Midbrain (tissue), 1 donor: ENCODE data around the gene SEMA5B.

Experiments
- DNase-seq: peaks from one replicate; lab custom pipeline; 2025; lab: John Stamatoyannopoulos, UW

The SEMA5B gene, protein sequence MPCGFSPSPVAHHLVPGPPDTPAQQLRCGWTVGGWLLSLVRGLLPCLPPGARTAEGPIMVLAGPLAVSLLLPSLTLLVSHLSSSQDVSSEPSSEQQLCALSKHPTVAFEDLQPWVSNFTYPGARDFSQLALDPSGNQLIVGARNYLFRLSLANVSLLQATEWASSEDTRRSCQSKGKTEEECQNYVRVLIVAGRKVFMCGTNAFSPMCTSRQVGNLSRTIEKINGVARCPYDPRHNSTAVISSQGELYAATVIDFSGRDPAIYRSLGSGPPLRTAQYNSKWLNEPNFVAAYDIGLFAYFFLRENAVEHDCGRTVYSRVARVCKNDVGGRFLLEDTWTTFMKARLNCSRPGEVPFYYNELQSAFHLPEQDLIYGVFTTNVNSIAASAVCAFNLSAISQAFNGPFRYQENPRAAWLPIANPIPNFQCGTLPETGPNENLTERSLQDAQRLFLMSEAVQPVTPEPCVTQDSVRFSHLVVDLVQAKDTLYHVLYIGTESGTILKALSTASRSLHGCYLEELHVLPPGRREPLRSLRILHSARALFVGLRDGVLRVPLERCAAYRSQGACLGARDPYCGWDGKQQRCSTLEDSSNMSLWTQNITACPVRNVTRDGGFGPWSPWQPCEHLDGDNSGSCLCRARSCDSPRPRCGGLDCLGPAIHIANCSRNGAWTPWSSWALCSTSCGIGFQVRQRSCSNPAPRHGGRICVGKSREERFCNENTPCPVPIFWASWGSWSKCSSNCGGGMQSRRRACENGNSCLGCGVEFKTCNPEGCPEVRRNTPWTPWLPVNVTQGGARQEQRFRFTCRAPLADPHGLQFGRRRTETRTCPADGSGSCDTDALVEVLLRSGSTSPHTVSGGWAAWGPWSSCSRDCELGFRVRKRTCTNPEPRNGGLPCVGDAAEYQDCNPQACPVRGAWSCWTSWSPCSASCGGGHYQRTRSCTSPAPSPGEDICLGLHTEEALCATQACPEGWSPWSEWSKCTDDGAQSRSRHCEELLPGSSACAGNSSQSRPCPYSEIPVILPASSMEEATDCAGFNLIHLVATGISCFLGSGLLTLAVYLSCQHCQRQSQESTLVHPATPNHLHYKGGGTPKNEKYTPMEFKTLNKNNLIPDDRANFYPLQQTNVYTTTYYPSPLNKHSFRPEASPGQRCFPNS

GRCh38 chr3:123027292-123028232 lies at the start of gene SEMA5B:
Gene SEMA5B, minus strand, starts transcription at chr3:123027763. Its CDS starts 66,500 bp downstream, at chr3:122961263.
- DNase-seq: peak; percentile 35

GRCh38 chr3:123076496-123077418 lies 49.2 kb upstream of the SEMA5B start:
- no peak for DNase-seq

GRCh38 chr3:123076112-123076495 lies 48.5 kb upstream of the SEMA5B start:
- DNase-seq: no peak

DNA sequence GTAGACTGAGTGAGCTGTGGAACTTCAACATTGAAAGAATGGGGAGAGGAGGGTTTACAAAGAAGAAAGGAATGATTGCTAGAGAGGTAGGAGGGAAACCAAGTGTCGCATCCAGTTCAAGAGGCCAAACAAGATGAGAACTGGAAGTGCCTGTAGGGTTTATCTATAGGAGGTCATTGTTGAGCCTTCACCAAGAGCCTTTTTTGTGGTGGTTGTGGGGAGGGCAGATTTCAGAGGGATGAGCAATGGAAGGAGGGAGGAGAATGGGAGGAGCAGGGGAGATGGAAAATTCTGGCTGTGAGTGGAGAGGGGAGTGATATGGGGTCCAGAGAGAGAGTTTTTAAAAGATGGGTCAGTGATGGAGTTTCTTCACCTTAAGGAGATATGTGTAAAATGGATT lies 47.8 kb upstream of the SEMA5B start:
- DNase-seq: no peak

DNA sequence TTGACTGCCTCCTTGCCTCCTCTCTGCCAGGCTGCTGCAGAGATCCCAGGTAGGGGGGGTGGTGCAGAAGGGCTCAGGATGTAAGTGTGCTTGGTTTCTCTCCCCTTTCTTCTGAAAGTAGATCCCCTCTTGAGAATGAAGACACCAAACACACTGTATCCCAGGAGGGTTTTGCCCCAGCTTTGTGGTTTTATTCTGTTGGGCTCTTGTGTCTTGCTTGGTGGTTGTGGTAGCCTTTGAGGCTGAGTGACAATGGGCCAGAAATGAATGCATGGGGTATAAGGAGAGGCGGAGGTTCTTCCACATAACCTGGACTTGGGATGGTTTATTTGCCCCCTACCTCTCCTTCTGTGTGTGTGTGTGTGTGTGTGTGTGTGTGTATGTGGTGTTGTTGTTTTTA lies 45.0 kb upstream of the SEMA5B start:
- no peak for DNase-seq

GRCh38 chr3:123072152-123072551 lies 44.6 kb upstream of the SEMA5B start:
- DNase-seq: no peak

DNA sequence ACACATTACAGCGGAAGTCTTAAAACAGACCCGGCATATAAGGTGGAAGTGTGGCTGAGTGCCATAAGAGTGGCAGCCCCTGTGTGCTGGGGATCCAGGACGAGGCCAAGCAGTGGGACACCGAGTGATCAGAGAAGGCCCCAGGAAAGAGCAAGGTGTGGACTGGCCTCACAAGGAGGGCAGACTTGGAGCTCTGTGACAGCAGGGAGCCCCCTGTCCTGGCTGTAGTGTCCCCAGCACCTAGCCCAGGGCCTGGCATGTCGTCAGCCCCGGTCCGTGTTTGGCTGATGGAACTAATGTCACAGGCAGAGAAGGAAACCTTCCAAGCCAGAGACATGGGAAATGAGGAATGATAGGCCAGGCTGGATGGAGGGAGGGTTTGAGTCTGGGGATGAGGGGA lies 44.0 kb upstream of the SEMA5B start:
- DNase-seq: no peak

DNA sequence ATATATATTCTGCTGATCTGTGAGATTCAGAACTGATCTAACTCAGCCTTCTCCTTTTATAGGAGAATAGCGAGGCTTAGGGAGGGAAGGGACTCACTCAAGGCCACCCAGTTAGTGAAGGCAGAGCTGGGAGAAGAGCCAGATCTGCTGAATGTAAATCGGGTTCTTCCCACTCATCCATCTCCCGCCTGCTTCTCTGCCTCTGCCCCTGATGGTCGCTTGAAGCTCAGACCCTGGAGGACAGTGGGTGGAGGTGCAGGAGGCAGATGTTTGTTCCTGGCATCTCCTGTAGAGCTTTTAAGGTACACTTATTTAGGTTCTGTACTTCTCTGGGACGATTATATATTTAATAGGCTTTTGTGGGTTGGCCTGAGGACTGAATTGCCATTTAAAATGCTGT lies 43.6 kb upstream of the SEMA5B start:
- no peak for DNase-seq

GRCh38 chr3:123070510-123070909 lies 42.9 kb upstream of the SEMA5B start:
- no peak for DNase-seq

DNA sequence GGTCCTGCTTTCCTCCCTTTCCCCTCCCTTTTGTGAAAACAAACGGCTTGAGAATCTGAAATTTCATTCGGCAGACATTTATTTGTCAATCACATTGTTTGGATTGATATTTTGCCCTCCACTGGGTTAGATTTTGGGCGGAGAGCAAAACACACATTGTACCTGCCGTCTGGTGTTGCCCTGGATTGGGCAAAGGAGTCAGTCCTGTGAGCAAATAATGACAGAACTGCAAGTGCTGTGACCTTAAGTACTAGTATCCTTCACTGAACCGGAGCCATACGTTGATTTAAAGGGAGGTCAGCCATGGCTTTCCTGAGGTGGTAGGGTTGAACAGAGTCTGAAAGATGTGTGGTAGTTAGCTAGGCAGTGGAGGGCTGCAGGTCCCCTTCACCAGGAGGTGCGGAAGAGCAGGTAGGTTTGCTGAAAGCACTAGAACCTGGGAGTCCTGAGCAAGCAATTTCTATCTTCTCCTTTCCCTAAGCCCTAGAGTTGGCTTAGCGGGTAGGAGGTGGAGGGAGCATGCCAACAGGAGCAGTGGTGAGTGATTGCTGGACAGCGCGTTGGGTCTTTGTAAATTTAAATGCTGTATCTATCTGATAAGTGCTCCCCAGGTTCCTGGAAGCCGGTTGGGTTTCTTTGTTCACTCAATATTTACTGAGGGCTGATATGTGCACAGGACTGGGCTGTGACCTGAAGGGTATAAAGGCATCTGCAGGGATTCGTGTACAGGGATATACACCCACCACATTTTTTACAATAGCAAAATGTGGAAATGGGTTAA lies 41.2 kb upstream of the SEMA5B start:
- no peak for DNase-seq

- DNase-seq: no peak
These were observed 40.4 kb upstream of the SEMA5B start for GRCh38 chr3:123067689-123068600.

DNA sequence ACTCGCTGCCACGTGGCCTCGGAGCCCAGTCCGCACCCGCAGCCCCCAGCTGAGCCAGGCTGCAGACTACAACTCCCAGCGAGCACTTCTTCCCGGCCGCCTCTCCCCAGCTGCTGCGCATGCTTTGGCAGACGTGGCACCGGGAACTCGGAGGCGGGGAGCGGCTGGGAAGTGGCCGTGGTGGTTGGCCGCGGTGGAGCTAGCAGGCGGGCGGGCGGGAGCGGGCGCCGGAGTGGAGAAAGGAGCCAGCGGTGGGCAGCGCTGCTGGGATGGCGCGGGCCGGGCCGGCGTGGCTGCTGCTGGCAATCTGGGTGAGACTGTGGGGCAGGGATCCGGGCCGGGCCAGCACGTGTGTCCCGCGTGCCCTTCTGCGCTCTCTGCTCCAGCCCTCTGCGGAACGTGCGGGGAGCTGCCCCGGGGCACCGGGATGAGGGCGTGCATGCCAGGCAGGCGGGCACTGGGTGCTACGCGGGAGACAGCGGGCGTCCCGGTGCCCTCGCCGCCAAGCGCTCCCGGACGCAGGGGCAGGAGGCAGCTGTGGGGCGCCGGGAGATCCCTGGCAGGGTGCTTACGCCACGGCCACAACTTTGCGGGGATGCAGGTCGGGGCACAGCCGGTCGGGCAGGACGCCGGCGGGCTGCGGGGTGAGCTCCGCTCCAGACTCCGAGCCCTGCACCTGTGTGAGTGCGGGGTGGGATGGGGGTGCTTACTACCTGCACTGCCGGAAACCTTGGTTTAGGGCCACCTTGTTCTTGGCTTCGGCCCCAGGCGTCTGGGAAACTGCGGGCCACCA lies 39.5 kb upstream of the SEMA5B start, which contains the start of gene PDIA5:
TSS of gene PDIA5 (plus strand) at position 130 of the 793 bp plus-strand sequence. CDS start at position 270, 140 bp downstream.
- peak; percentile 91 for DNase-seq

GRCh38 chr3:123066599-123066895 lies 39.0 kb upstream of the SEMA5B start:
- no peak for DNase-seq

DNA sequence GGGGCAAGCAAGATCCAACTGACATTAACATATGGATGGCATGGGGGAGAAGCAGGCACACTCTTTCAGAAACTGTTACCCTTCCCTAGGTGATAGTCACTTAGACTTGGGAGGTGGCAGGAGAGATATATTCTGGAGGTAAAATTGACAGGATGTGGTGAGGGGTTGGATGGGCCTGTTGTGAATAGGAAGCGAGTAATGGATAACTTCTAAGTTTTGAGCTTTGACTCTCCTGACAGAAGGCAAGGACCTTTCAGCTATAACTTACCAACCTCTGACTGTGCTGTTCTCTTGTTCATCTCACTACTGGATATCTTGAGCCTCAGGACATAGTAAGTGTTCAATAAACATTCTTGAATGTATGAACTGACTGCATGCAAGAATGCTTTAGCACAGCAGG lies 37.4 kb upstream of the SEMA5B start:
- no peak for DNase-seq

DNA sequence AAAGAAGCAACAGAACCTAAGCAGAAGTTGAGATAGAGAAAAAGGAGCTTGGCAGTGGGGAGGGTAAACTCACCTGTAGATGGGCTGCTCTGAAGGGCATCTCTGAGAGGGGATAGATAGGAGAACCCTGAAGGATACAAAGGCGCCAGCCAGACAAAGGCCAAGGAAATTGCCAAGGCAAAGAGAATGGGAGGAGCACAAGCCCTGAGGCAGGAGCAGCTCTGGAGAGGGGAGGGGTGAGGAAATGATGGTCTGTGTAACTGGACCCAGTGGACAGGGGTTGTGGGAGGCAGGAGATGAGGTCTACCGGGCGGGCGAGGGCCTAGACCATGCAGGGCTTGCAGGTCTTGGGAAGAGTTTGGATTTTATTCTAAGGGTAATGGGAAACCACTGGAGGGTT lies 36.9 kb upstream of the SEMA5B start:
- DNase-seq: no peak

DNA sequence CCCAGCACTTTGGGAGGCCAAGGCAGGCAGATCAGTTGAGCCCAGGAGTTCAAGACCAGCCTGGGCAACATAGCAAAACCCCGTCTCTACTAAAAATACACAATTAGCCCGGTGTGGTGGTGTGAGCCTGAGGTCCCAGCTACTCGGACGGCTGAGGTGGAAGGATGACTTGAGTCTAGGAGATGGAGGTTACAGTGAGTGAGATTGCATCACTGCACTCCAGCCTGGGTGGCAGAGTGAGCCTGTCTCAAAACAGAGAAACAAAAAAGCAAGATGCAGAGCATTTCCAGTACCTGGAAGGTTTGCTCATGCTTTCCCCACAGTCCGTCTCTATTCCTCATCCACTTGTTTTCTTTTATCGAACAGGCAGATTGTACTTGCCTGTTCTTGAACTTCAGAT lies 35.5 kb upstream of the SEMA5B start:
- DNase-seq: no peak

DNA sequence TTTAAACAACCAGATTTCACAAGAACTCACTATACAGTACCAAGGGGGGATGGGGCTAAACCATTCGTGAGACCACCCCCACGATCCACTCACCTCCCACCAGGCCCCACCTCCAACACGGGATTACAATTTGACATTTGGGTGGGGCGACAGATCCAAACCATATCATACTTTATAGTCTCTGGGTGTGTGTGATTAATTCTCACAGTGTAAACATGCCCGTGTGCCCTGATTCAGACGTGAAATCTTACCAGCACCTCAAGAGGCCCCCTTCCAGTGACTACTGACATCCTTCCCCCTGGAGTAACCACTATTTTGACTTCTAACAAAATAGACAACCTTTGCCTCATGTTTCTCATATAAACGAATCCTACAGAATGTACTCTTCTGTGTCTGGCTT lies 34.3 kb upstream of the SEMA5B start:
- DNase-seq: no peak

DNA sequence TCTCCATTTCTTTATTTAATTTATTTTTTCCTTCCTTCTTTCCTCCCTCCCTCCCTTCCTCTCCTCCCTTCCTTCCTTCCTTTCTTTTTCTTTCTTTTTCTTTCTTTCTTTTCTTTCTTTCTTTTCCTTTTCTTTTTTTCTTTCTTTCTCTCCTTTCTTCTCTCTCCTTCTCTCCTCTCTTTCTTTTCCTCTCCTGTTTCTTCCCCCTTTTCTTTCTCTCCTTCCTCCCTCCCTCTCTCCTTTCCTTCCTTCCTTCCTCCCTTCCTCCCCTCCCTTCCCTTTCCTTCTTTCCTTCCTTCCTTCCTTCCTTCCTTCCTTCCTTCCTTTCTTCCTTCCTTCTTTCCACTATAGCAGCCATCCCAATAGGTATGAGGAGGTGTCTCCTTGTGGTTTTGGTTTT lies 32.5 kb upstream of the SEMA5B start:
- DNase-seq: no peak
